ENCODE measurements around the gene SLX9.

Gene SLX9

DNA sequence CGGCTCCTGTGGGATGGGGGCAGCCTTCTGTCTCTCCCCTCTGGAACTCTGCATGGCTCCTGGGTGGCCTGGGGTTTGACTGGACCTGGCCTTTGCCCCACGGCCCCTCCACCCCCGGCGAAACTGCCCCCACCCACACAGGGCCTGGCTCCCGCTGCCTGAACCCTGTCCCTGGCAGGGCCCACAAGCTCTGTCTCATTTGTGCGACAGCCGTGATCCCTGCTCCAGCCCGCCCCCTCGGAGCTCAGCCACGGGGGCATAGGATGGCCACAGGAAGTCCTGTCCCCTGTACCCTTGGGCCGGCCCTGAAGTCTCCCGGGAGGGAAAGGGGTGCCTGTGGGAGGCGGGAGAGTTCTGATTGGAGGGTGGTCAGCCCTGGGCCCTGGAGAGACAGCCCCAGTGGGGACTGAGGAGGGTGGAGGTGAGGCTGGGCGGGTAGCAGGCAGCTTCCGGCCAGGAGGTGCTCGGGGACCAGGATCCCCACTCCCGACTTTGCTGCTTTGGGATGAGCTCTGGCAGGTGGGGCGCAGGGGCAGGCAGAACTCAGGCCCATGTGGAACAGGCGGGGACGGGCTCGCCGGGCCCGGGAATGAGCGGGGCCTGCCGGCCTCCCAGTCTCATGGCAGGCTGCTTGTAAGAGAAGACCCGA lies 45.1 kb downstream of the SLX9 start:
- TF ChIP-seq, protein P1, sequence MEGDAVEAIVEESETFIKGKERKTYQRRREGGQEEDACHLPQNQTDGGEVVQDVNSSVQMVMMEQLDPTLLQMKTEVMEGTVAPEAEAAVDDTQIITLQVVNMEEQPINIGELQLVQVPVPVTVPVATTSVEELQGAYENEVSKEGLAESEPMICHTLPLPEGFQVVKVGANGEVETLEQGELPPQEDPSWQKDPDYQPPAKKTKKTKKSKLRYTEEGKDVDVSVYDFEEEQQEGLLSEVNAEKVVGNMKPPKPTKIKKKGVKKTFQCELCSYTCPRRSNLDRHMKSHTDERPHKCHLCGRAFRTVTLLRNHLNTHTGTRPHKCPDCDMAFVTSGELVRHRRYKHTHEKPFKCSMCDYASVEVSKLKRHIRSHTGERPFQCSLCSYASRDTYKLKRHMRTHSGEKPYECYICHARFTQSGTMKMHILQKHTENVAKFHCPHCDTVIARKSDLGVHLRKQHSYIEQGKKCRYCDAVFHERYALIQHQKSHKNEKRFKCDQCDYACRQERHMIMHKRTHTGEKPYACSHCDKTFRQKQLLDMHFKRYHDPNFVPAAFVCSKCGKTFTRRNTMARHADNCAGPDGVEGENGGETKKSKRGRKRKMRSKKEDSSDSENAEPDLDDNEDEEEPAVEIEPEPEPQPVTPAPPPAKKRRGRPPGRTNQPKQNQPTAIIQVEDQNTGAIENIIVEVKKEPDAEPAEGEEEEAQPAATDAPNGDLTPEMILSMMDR (IDR thresholded peaks at IDR 0.05; ENCODE audit: extremely low read depth, missing control alignments) = no peak
- DNase-seq (ENCODE audit: low spot score) = no peak

DNA sequence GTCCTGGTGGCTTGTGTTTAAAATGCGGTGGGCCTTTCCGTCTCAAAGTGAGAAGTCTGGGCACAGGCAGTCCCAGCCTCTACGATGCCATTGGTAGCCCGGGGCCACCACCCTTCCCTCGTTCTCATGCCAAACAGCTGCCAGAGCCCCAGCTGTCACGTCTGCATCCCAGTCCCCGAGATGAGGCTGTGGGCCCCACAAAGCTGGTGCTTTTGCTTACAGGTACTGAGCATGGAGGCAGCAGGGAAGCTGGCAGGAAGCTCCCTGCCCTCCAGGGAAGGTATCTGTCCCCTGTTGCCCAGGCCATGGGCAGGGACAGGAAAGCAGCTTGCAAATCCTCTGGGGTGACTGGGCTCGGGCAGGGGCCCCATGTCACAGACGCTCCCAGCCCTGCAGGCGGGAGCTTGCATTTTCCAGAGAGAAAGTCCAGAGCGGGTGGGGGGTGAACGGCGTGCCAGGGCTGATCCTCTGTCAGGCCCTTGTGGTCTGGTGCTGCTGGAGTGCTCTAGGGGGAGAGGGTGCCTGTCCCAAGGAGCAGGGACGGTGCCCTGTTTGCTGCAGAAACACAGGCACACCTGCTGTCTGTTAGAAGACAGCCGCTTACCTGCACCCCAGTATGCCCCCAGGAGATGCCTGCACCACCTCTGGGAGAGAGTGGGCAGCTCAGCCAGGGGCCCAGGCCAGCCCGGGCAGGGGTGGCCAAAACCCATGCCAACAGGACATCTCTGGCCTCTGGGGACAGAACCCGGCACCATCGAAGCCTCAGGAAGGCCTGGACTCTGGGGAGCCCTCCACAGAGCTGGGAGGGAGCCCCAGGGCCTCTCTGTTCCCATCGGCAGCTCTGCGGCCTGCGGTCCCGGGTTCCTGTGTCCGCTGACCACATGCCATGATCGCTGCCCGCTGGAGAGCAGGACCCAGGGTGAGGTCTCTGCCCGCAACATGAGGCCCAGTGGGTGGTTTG lies 45.9 kb downstream of the SLX9 start:
- TF ChIP-seq, protein P1 (IDR thresholded peaks at IDR 0.05; ENCODE audit: extremely low read depth, missing control alignments) = no peak
- DNase-seq (ENCODE audit: low spot score) = no peak

DNA sequence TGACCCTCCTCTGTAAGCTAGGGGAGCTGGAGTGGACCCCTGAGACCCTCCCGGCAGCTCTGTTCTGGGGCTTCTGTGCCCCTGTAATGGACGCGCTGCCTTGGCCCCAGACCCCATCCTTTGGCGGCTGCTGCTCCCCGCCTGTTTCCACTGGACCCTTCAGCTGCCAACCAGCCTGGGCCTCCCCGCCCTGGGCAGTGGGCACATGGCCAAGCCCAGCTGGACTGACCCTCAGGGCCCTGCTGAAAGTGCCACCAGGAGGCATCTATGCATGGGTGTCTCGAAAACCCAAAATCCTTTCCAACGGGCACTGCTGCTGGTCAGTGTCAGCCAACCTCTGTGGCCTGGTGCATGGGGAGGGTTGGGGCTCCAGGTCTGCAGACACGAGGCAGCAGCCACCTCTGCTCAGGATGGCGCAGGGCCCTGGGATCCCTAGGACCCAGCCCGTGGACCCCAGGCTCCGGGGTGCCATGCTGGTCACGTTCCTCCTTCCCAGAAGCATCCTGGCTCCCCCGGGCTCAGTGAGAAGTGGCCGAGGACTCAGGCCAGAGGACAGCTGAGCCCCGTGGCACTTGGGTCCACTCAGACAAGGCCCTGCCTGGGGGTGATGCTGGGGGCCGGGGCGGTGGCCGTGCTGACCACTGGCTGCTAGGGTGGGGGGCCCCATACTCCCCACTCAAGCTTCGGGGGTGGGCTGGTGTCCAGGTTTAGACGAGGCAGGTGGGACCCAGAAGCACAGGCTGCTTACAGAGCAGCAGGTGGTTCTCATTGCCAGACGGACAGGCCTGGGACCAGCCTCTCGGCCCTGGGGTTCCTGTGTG lies 46.9 kb downstream of the SLX9 start:
- no peak for DNase-seq (ENCODE audit: low spot score)
- TF ChIP-seq, protein P1 (IDR thresholded peaks at IDR 0.05; ENCODE audit: extremely low read depth, missing control alignments) = no peak

DNA sequence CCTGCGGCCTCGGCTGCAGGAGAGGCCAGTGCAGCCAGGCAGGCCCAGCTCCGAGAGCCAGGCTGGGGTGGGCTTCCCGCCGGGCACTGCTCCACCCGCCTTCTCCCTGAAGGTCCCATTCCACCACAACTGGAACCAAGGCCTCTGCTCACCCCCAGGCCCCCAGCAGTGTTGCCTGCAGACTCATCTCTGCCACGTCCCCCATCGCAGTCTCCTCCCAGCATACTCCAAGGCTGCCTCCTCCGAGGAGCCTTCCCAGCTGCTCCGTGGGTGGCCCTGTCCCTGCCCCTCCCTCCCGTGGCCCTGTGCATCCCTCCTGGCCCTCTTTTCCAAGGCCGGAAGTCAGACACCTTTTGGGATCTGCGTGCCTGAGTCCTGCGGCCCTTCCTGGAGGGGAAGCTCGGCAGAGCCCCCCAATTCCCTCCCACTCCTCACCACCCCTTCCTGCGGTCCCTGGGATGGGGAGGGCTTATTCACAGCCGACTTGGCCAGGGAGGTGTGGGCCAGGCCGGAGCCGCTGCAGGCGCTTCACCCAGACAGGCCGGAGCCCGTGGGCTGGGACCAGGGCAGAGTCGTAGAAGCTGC lies 47.6 kb downstream of the SLX9 start:
- DNase-seq (ENCODE audit: low spot score) = no peak
- TF ChIP-seq, protein P1 (IDR thresholded peaks at IDR 0.05; ENCODE audit: extremely low read depth, missing control alignments) = no peak

DNA sequence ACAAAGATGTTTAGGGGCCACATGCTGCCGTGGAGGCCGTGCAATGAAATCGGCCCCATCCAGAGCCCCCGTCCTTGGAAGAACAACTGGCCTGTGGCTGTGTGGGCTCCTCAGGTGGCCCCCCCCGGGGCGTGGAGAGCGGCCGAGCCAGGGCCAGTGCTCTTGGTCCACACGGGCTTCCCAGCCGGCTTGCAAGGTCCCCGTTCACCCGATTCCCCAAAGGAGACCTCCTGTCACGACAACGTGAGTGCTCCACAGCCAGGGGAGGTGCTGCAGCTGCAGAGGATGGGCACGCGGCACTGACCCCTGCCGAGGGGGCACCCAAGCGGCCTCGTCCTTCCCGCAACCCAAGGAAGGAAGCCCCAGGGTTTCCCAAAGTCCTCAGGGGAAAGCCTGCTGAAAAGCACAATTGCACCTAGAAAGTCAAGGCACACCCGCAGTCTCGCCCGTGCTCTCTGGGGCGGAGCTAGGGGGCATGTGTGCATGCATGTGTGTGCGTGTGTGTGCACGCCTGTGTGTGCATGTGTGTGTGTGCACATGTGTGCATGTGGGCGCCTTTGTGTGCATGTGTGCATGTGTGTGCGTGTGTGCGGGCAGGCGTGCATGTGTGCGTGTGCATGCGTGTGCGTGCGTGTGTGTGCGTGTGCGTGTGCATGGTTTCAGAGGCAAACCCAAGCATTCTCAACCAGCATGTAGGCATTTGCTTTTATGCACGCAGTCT lies 48.2 kb downstream of the SLX9 start:
- no peak for DNase-seq (ENCODE audit: low spot score)
- TF ChIP-seq, protein P1 (IDR thresholded peaks at IDR 0.05; ENCODE audit: extremely low read depth, missing control alignments) = no peak

DNA sequence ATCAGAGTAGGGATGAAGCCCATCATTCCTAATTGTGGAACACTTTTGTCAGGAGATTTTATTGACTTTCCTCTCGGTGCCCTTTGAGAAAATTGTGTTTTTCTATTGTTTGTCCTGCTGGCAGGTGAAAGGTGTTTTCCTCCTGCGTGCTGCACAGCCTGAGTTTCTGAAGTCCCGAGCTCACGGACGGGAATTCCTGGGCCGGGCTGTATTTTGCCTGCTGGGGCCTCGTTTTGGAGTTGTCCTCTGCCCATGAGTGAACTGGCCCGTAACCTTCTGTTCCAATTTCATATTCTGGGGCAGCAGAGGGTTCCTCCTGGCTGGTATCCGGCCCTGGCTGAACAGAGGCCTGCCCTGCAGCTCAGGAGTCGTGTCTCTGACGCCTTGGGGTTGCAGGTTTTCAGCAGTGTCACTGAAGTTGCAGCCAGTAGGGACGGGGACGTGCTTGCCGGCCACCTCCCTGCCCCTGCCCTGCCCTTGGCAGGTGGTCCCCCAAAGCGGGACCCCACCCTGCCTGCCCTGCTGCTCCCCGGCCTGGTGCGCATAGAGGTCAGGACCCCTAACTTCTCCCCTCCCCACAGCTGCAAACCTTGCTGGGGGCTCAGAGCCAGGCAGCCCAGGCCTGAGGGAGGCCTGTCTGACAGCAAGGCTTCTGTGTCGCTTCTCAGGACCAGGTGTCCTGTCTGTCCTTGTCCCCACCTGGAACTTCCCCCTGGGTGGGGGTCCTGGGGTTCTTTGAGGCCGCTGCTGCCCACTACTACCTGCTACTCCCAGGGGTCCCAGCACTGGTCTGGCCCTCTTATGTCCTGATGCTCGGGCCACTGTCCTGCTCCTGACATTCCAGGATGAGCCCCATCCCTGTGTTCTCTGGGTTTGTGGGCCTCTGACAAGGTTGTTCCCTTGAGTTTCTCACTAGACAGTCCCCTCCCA lies 49.0 kb downstream of the SLX9 start:
- TF ChIP-seq, protein P1 (IDR thresholded peaks at IDR 0.05; ENCODE audit: extremely low read depth, missing control alignments) = no peak
- no peak for DNase-seq (ENCODE audit: low spot score)

Measured in GM20000 (cell line).